NCI-H446 (cell line): ENCODE data around the gene L3MBTL3.

Source experiments
- DNase-seq, 2 experiments: peaks; one replicate each; lab custom pipeline; 2025; lab: John Stamatoyannopoulos, UW

L3MBTL3 gene

GRCh38 chr6:130183271-130184222, 165.2 kb downstream of the L3MBTL3 start:
- no peak for DNase-seq

GRCh38 chr6:130185658-130186057, 167.3 kb downstream of the L3MBTL3 start:
- no peak for DNase-seq

GRCh38 chr6:130187335-130188206, 169.2 kb downstream of the L3MBTL3 start:
- DNase-seq: no peak

GRCh38 chr6:130188207-130188899, 170.0 kb downstream of the L3MBTL3 start:
- DNase-seq: no peak

- DNase-seq: no peak
Measured at GRCh38 chr6:130189531-130190397, 171.4 kb downstream of the L3MBTL3 start.
